HEK293 (cell line): ENCODE results near the gene ASB8.

Source experiments
- CTCF ChIP-seq: fragments of 450-650 bp; formaldehyde crosslinking; IDR thresholded peaks from 2 replicates; pipeline ENCODE4 v1.5.1; 2016; ENCODE audit warnings: missing biosample characterization, missing genetic modification characterization
- FEZF1 ChIP-seq: fragments of 450-650 bp; formaldehyde crosslinking; IDR thresholded peaks from 2 replicates; pipeline ENCODE4 v1.5.1; 2016; ENCODE audit warnings: missing biosample characterization, missing genetic modification characterization
- HOXC10 ChIP-seq: sonication (generic); formaldehyde crosslinking; IDR thresholded peaks from 2 replicates; pipeline ENCODE4 v1.8.1; 2023; ENCODE audit warnings: mild to moderate bottlenecking, missing genetic modification reagents
- TRIM28 ChIP-seq: IDR thresholded peaks from 2 replicates; pipeline ENCODE4 v1.6.1; 2011; ENCODE audit warnings: low read length, control low read depth, borderline replicate concordance
- YY2 ChIP-seq: fragments of 450-650 bp; formaldehyde crosslinking; IDR thresholded peaks from 2 replicates; pipeline ENCODE4 v1.5.1; 2016; ENCODE audit warnings: missing biosample characterization, missing genetic modification characterization
- ZBTB11 ChIP-seq: fragments of 450-650 bp; formaldehyde crosslinking; conservative IDR thresholded peaks from 2 replicates; pipeline ENCODE4 v1.5.1; 2016; ENCODE audit warnings: low read depth, missing biosample characterization, missing genetic modification characterization
- ZBTB20 ChIP-seq: fragments of 450-650 bp; formaldehyde crosslinking; IDR thresholded peaks from 2 replicates; pipeline ENCODE4 v1.5.1; 2016; ENCODE audit warnings: missing biosample characterization, missing genetic modification characterization
- ZBTB26 ChIP-seq: fragments of 450-650 bp; formaldehyde crosslinking; optimal IDR thresholded peaks from 2 replicates; pipeline ENCODE3; 2016; ENCODE audit warnings: missing biosample characterization, mild to moderate bottlenecking, missing genetic modification characterization
- ZBTB8A ChIP-seq: fragments of 450-650 bp; formaldehyde crosslinking; IDR thresholded peaks from 2 replicates; pipeline ENCODE4 v1.5.1; 2016; ENCODE audit warnings: missing biosample characterization, missing genetic modification characterization
- ZNF121 ChIP-seq: fragments of 450-650 bp; formaldehyde crosslinking; IDR thresholded peaks from 2 replicates; pipeline ENCODE4 v1.5.1; 2016; ENCODE audit warnings: missing biosample characterization, missing genetic modification characterization
- ZNF132 ChIP-seq: fragments of 450-650 bp; formaldehyde crosslinking; IDR thresholded peaks from 2 replicates; pipeline ENCODE4 v1.5.1; 2017; ENCODE audit warnings: missing biosample characterization, missing genetic modification characterization, borderline replicate concordance
- ZNF155 ChIP-seq: fragments of 450-650 bp; formaldehyde crosslinking; IDR thresholded peaks from 2 replicates; pipeline ENCODE4 v1.5.1; 2016; ENCODE audit warnings: missing biosample characterization, missing genetic modification characterization
- ZNF174 ChIP-seq: fragments of 450-650 bp; formaldehyde crosslinking; IDR thresholded peaks from 2 replicates; pipeline ENCODE4 v1.5.0; 2017; ENCODE audit warnings: missing biosample characterization, mild to moderate bottlenecking, missing genetic modification characterization
- ZNF175 ChIP-seq: fragments of 450-650 bp; formaldehyde crosslinking; IDR thresholded peaks from 2 replicates; pipeline ENCODE4 v1.5.1; 2016; ENCODE audit warnings: missing biosample characterization, missing genetic modification characterization
- ZNF202 ChIP-seq: fragments of 450-650 bp; formaldehyde crosslinking; IDR thresholded peaks from 2 replicates; pipeline ENCODE4 v1.5.1; 2016; ENCODE audit warnings: missing biosample characterization, missing genetic modification characterization, borderline replicate concordance
- ZNF24 ChIP-seq: fragments of 450-650 bp; formaldehyde crosslinking; IDR thresholded peaks from 2 replicates; pipeline ENCODE4 v1.5.1; 2016; ENCODE audit warnings: missing biosample characterization, missing genetic modification characterization
- ZNF26 ChIP-seq: fragments of 450-650 bp; formaldehyde crosslinking; IDR thresholded peaks from 2 replicates; pipeline ENCODE4 v1.5.1; 2016; ENCODE audit warnings: missing biosample characterization, missing genetic modification characterization
- ZNF311 ChIP-seq: fragments of 450-650 bp; formaldehyde crosslinking; IDR thresholded peaks from 2 replicates; pipeline ENCODE4 v1.5.1; 2017; ENCODE audit warnings: missing biosample characterization, missing genetic modification characterization, borderline replicate concordance
- ZNF354C ChIP-seq: fragments of 450-650 bp; formaldehyde crosslinking; IDR thresholded peaks from 2 replicates; pipeline ENCODE4 v1.5.1; 2016; ENCODE audit warnings: missing biosample characterization, missing genetic modification characterization, low read depth, borderline replicate concordance
- ZNF423 ChIP-seq: fragments of 450-650 bp; formaldehyde crosslinking; IDR thresholded peaks from 2 replicates; pipeline ENCODE4 v1.5.1; 2016; ENCODE audit warnings: missing biosample characterization, missing genetic modification characterization
- ZNF544 ChIP-seq: fragments of 450-650 bp; formaldehyde crosslinking; IDR thresholded peaks from 2 replicates; pipeline ENCODE4 v1.5.0; 2017; ENCODE audit warnings: missing biosample characterization, missing genetic modification characterization
- ZNF555 ChIP-seq: fragments of 450-650 bp; formaldehyde crosslinking; conservative IDR thresholded peaks from 2 replicates; pipeline ENCODE4 v1.5.1; 2017; ENCODE audit warnings: missing biosample characterization, mild to moderate bottlenecking, missing genetic modification characterization, inconsistent platforms
- ZNF623 ChIP-seq: fragments of 450-650 bp; formaldehyde crosslinking; IDR thresholded peaks from 2 replicates; pipeline ENCODE4 v1.5.1; 2016; ENCODE audit warnings: missing biosample characterization, missing genetic modification characterization
- ZNF654 ChIP-seq: fragments of 450-650 bp; formaldehyde crosslinking; IDR thresholded peaks from 2 replicates; pipeline ENCODE4 v1.5.1; 2016; ENCODE audit warnings: low read depth, missing biosample characterization, missing genetic modification characterization
- ZNF707 ChIP-seq: fragments of 450-650 bp; formaldehyde crosslinking; IDR thresholded peaks from 2 replicates; pipeline ENCODE4 v1.5.1; 2016; ENCODE audit warnings: missing biosample characterization, missing genetic modification characterization
- ZNF830 ChIP-seq: fragments of 450-650 bp; IDR thresholded peaks from 2 replicates; pipeline ENCODE4 v1.5.0; 2018; ENCODE audit warnings: missing biosample characterization, missing genetic modification characterization, low read depth, mild to moderate bottlenecking, moderate library complexity
- ZNF837 ChIP-seq: fragments of 450-650 bp; formaldehyde crosslinking; IDR thresholded peaks from 2 replicates; pipeline ENCODE4 v1.5.1; 2016; ENCODE audit warnings: missing biosample characterization, missing genetic modification characterization
- ZNF843 ChIP-seq: fragments of 450-650 bp; formaldehyde crosslinking; IDR thresholded peaks from 2 replicates; pipeline ENCODE4 v1.5.1; 2016; ENCODE audit warnings: missing biosample characterization, missing genetic modification characterization
- ZSCAN23 ChIP-seq: fragments of 450-650 bp; formaldehyde crosslinking; IDR thresholded peaks from 2 replicates; pipeline ENCODE4 v1.5.1; 2016; ENCODE audit warnings: missing biosample characterization, missing genetic modification characterization
- ZSCAN4 ChIP-seq: fragments of 450-650 bp; formaldehyde crosslinking; IDR thresholded peaks from 2 replicates; pipeline ENCODE4 v1.5.1; 2017; ENCODE audit warnings: missing biosample characterization, missing genetic modification characterization

The ASB8 gene

GRCh38 chr12:48119078-48119833 is 38.1 kb downstream of the ASB8 start, which contains the start of gene PFKM (continued):
- TF ChIP-seq ZNF311 (no peak), HOXC10 (CRISPR knock-in tag) (no peak), ZBTB26 (tag by site-specific recombination) (no peak), ZNF354C (tag by site-specific recombination) (no peak), ZBTB8A (tag by site-specific recombination) (0 out of 2 replicates have a peak, but pooled peaks have one; percentile 39), ZNF654 (tag by site-specific recombination) (no peak), ZNF202 (tag by site-specific recombination) (no peak), ZNF830 (tag by site-specific recombination) (no peak), ZNF174 (tag by site-specific recombination) (no peak), ZNF707 (no peak), ZNF623 (tag by site-specific recombination) (no peak), ZNF175 (tag by site-specific recombination) (no peak), ZNF26 (tag by site-specific recombination) (peak; percentile 91; the same call in 1 of the 2 replicates), TRIM28 (no peak), CTCF (tag by site-specific recombination) (no peak), ZNF843 (tag by site-specific recombination) (peak; percentile 61; the same call in 1 of the 2 replicates), ZNF155 (no peak), ZSCAN4 (tag by site-specific recombination) (no peak), YY2 (tag by site-specific recombination) (no peak), ZNF544 (tag by site-specific recombination) (no peak), ZNF423 (no peak), ZNF837 (no peak), ZBTB11 (tag by site-specific recombination) (no peak), ZNF132 (tag by site-specific recombination) (no peak), ZSCAN23 (no peak), ZNF24 (tag by site-specific recombination) (no peak), ZNF121 (tag by site-specific recombination) (peak; percentile 88), FEZF1 (tag by site-specific recombination) (no peak), ZNF555 (tag by site-specific recombination) (no peak), ZBTB20 (tag by site-specific recombination) (no peak)
